Ovary (tissue), 9 donors: ENCODE measurements around the gene IFI16. TPM values are rescaled to one million over a fixed set of nuclear protein-coding genes. Genes with fewer than 3 reads are reported as not detected.

Source experiments
- DNase-seq, 5 donors: peaks; one replicate each; pipeline ENCODE4 v3.0.0-alpha.2; 2019 to 2020
- H3K27ac ChIP-seq, 2 donors: fragments of 200-600 bp; one replicate each; pipeline versions ENCODE4 v1.5.1 to v1.8.0; 2019 to 2022
- H3K27me3 ChIP-seq: fragments of 200-600 bp; one replicate; pipeline ENCODE4 v1.8.0; 2022
- H3K36me3 ChIP-seq: fragments of 200-600 bp; sonication (generic); one replicate; pipeline ENCODE4 v1.5.1; 2019
- H3K4me1 ChIP-seq: one replicate; pipeline ENCODE4 v1.8.1; 2013; ENCODE audit warnings: mild to moderate bottlenecking, moderate library complexity; ENCODE audit not compliant: insufficient read depth
- H3K4me3 ChIP-seq: fragments of 200-600 bp; sonication (generic); one replicate; pipeline ENCODE4 v1.5.1; 2017
- H3K9me3 ChIP-seq, 2 donors: fragments of 200-600 bp in 1 of 2; sonication (generic) in 1 of 2; one replicate each; pipeline versions ENCODE4 v1.5.1 to v1.8.1; 2013 to 2019; ENCODE audit warnings: mild to moderate bottlenecking in 1 of 2, moderate library complexity in 1 of 2
- CTCF ChIP-seq, 3 donors: fragments of 450-650 bp in 2 of 3; fragments of 200-600 bp in 1 of 3; IDR thresholded peaks; one replicate each; pipeline versions ENCODE4 v1.5.1 to v1.8.0; 2016 to 2022; ENCODE audit warnings: antibody characterized with exemption in 3 of 3, mild to moderate bottlenecking in 1 of 3
- EP300 ChIP-seq: sonication (generic); formaldehyde crosslinking; IDR thresholded peaks from one replicate; pipeline ENCODE4 v1.6.1; 2017; ENCODE audit warnings: antibody characterized with exemption
- POLR2A ChIP-seq: fragments of 450-650 bp; IDR thresholded peaks from one replicate; pipeline ENCODE4 v1.6.1; 2017; ENCODE audit warnings: antibody characterized with exemption, mild to moderate bottlenecking, moderate library complexity
- WGBS, 3 donors: extraction: QIAGEN DNeasy Blood & Tissue Kit in 1 of 3; methylation state at CpG; one replicate each; pipeline versions ENCODE4 v1.1.5 to v1.1.7; 2013 to 2017; 5-methylcytosine and 5-hydroxymethylcytosine counted together
- intact Hi-C, 4 donors: fragments of 100-400 bp; cut with DNase I; formaldehyde crosslinking; loops; one replicate each; pipeline versions ENCODE4 v1.11.0 to v1.15.1; 2022 to 2023
- polyA plus RNA-seq, 2 donors: library from polyadenylated mRNA; stranded (reverse); fragments of 200-250 nt in 1 of 2; fragments of 350-450 nt in 1 of 2; fragmentation: Illumina TruSeq in 1 of 2; extraction: RNeasy Lipid Tissue Mini Kit (QIAGEN cat#74804) in 1 of 2; gene quantifications; one replicate each; pipeline ENCODE4 v1.2.3, GENCODE V29; 2013 to 2014
- total RNA-seq, 7 donors: library from RNA; depleted of rRNA in 2 of 7; stranded (reverse); fragments of >200 nt in 2 of 7; fragmentation: NEBNext Ultra II Directional in 3 of 7; extraction: Animal tissue kit (Norgen Biotek cat#: 25700) in 3 of 7; gene quantifications; one replicate each; pipeline versions ENCODE4 v1.1.0 to v1.2.4, GENCODE V29; 2016 to 2023
- donor health status: DM: no; HTN: no; CAD: no; lungs with moderate emphysema.
- donor health status: DM: no; HTN: no; CAD: no.
- donor health status: Bipolar disorder and iron deficiency.
- donor health status: DM: yes; HTN: yes; CAD: no.
- donor health status: DM: no; HTN: no; CAD: no.
- donor health status: DM: yes; HTN: yes; CAD: no.

IFI16 gene
- total and polyA plus RNA-seq, 9 donors, result 73.1 to 184 (median 95.4) TPM

DNA sequence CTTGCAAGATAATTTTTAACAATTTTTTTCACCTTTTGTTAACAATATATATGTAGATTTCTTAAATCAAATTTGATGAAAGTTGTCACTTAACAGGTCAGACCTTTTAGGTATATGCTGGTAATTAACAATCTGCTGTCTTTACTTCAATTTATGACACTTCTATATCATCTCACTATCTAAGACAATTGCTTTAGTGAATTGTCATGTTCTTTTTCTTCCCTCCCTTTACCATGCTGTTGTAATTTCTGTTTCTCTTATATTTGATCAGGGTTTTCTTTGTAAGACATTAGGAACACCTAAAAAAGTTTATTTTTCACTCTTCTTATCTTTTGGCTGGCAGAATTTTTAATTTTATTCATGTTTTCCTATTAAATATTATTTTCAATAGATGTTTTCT lies 2.0 kb downstream of the IFI16 start:
- H3K9me3 ChIP-seq, result no peaks in the 10 kb centered on the region
- intact Hi-C loops, result no loop called here
- H3K27me3 ChIP-seq, result no peaks in the 10 kb centered on the region
- peak overlapping the region; percentile 10 for H3K4me3 ChIP-seq
- no peak overlapping the region for H3K27ac ChIP-seq
- peaks cover 15% of the 10 kb centered on the region for H3K4me1 ChIP-seq
- TF ChIP-seq EP300 (no peak), CTCF (IDR thresholded peaks at IDR 0.05) (no peak), POLR2A (no peak)
- DNase-seq, result no peak
- H3K36me3 ChIP-seq, result no peaks in the 10 kb centered on the region

DNA sequence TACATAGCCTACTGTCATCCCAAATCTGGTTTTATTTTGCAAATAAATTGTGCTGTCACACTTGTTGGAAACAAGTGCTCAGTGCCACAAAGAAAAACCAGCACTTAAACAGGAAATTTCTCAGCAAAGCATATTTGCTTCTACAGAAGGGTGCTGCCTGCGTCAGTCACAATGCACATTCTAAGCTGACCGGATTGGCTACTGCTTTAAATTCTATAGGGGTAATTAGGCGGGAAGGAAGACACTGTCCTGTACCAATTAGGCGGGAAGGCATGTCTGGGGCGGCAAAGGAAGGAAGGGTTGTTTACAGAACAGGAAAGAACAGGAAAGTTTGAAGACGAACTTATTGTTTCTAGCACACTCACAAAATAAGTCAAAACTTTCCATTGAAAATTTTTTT lies 2.8 kb downstream of the IFI16 start:
- no peak for TF ChIP-seq POLR2A
- no peak for TF ChIP-seq EP300
- TF ChIP-seq CTCF (IDR thresholded peaks at IDR 0.05), result no peak
- Histone ChIP-seq H3K4me1 (peaks cover 15% of the 10 kb centered on the region), H3K27ac (no peak overlapping the region), H3K9me3 (no peaks in the 10 kb centered on the region), H3K27me3 (no peaks in the 10 kb centered on the region), H3K36me3 (no peaks in the 10 kb centered on the region), H3K4me3 (peak overlapping the region; percentile 10)
- intact Hi-C loops, result no loop called here
- WGBS, 3 donors, result 22 to 41% (median 38%) methylated on average over 6 of the region's 6 CpGs
- DNase-seq, result no peak

DNA sequence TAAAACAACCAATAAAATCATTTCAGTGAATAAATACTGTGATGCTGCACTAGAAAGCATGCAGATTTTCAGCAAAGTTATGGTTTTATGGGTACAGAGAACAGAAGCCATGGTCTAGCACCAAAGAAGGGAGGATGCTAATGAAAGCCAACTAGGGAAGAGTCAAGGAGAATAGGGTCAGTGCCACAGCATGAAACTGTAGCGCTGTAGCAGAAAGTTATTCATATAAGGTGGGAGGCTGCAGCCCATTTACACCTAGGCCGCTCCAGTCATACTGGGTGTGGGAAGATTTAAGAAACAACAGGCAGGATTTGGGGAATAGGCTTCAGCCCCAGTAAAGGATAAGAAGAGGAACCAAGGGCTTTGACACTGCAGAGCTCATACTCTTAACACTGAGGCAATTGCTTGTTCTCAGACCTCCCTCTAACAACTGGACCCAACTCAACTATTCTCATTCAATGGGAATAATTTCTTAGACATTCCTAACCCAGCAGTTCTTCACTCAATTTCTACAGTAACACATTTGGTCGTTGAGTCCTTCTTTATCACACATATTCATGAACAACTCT lies 4.4 kb downstream of the IFI16 start:
- DNase-seq, result no peak
- no peak overlapping the region for H3K27ac ChIP-seq
- intact Hi-C loops, result no loop called here
- H3K4me3 ChIP-seq, result no peak overlapping the region
- H3K9me3 ChIP-seq, result no peaks in the 10 kb centered on the region
- no peak for TF ChIP-seq CTCF (IDR thresholded peaks at IDR 0.05)
- TF ChIP-seq EP300, result no peak
- no peak for TF ChIP-seq POLR2A
- H3K36me3 ChIP-seq, result no peaks in the 10 kb centered on the region
- WGBS, 3 donors, result 93 to 95% (median 94%) methylated on average over 3 of the region's 3 CpGs
- no peaks in the 10 kb centered on the region for H3K27me3 ChIP-seq
- H3K4me1 ChIP-seq, result peaks cover 13% of the 10 kb centered on the region

- 86 to 92% (median 88%) methylated on average over 3 of the region's 3 CpGs for WGBS, 3 donors
- Histone ChIP-seq H3K27me3 (no peaks in the 10 kb centered on the region), H3K27ac (no peak overlapping the region), H3K4me3 (no peak overlapping the region), H3K9me3 (no peaks in the 10 kb centered on the region), H3K36me3 (no peaks in the 10 kb centered on the region), H3K4me1 (peaks cover 11% of the 10 kb centered on the region)
- no peak for TF ChIP-seq POLR2A
- TF ChIP-seq CTCF (IDR thresholded peaks at IDR 0.05), result no peak
- TF ChIP-seq EP300, result no peak
- intact Hi-C loops, result no loop called here
- no peak for DNase-seq
These were observed 5.1 kb downstream of the IFI16 start for GRCh38 chr1:159014851-159015250.
